Testis (tissue), 3 donors: ENCODE results near the gene MYDGF. TPM values are rescaled to one million over a fixed set of nuclear protein-coding genes. Genes with fewer than 3 reads are reported as not detected.

ENCODE experiments used
- DNase-seq: peaks from one replicate; pipeline ENCODE4 v3.0.0-alpha.2; 2019
- H3K27ac ChIP-seq, 2 donors: fragments of 200-600 bp; sonication (generic); one replicate each; pipeline ENCODE4 v1.5.1; 2019
- H3K27me3 ChIP-seq: fragments of 200-600 bp; sonication (generic); one replicate; pipeline ENCODE4 v1.5.1; 2019
- H3K36me3 ChIP-seq: fragments of 200-600 bp; sonication (generic); one replicate; pipeline ENCODE4 v1.5.1; 2017; ENCODE audit warnings: low read depth; ENCODE audit errors: missing control alignments
- H3K4me1 ChIP-seq: fragments of 200-600 bp; sonication (generic); one replicate; pipeline ENCODE4 v1.5.1; 2019
- H3K4me3 ChIP-seq, 2 donors: fragments of 200-600 bp; sonication (generic); one replicate each; pipeline ENCODE4 v1.5.1; 2017 to 2019
- H3K9me3 ChIP-seq: fragments of 200-600 bp; sonication (generic); one replicate; pipeline ENCODE4 v1.5.1; 2017
- CTCF ChIP-seq, 3 experiments: fragments of 450-650 bp in 2 of 3; fragments of 200-600 bp in 1 of 3; sonication (generic) in 1 of 3; IDR thresholded peaks; one replicate each; pipeline ENCODE4 v1.5.1; 2016 to 2019; ENCODE audit warnings: antibody characterized with exemption in 3 of 3, mild to moderate bottlenecking in 2 of 3, moderate library complexity in 1 of 3
- POLR2A ChIP-seq: fragments of 450-650 bp; IDR thresholded peaks from one replicate; pipeline ENCODE4 v1.6.1; 2017; ENCODE audit warnings: antibody characterized with exemption, mild to moderate bottlenecking, moderate library complexity
- WGBS, 2 donors: methylation state at CpG; one replicate each; pipeline ENCODE4 v1.1.5; 2018; 5-methylcytosine and 5-hydroxymethylcytosine counted together
- intact Hi-C: fragments of 100-400 bp; cut with DNase I; formaldehyde crosslinking; loops from one replicate; pipeline ENCODE4 v1.15.1; 2023; ENCODE audit warnings: low total_unique reads
- polyA plus RNA-seq: library from polyadenylated mRNA; stranded (reverse); fragments of 350-450 nt; fragmentation: Illumina TruSeq; extraction: RNeasy Lipid Tissue Mini Kit (QIAGEN cat#74804); gene quantifications from one replicate; pipeline ENCODE4 v1.2.3, GENCODE V29; 2014; ENCODE audit warnings: low read depth, low replicate concordance; ENCODE audit not compliant: insufficient read depth
- total RNA-seq, 2 donors: library from RNA; depleted of rRNA; stranded (reverse); fragments of >200 nt; gene quantifications; one replicate each; pipeline ENCODE4 v1.2.3, GENCODE V29; 2016

Gene MYDGF
- total and polyA plus RNA-seq, 3 donors from 2014 or later, result 51.6 to 87.0 (median 61.4) TPM

- DNase-seq, result peak; percentile 60
- no peaks in the 10 kb centered on the region for H3K4me1 ChIP-seq
- WGBS, 2 donors, result 62 to 65% methylated on average over 16 to 17 of the region's 17 CpGs
- no peak overlapping the region for H3K4me3 ChIP-seq
- intact Hi-C loops, result no loop called here
- H3K27ac ChIP-seq, result no peak overlapping the region
- H3K27me3 ChIP-seq, result no peaks in the 10 kb centered on the region
- no peaks in the 10 kb centered on the region for H3K9me3 ChIP-seq
- no peaks in the 10 kb centered on the region for H3K36me3 ChIP-seq
- TF ChIP-seq CTCF (IDR thresholded peaks at IDR 0.05), result peak; percentile 11 to 43 (median 27)
- TF ChIP-seq POLR2A, result no peak
Observed at GRCh38 chr19:4676955-4677731, 7.0 kb upstream of the MYDGF start.

GRCh38 chr19:4675346-4675745 lies 5.2 kb upstream of the MYDGF start:
- Histone ChIP-seq H3K27me3 (no peaks in the 10 kb centered on the region), H3K9me3 (no peaks in the 10 kb centered on the region), H3K27ac (no peak overlapping the region), H3K36me3 (no peaks in the 10 kb centered on the region), H3K4me3 (no peak overlapping the region), H3K4me1 (no peaks in the 10 kb centered on the region)
- intact Hi-C loops, result no loop called here
- DNase-seq, result no peak
- 88 to 95% methylated on average over 16 of the region's 16 CpGs for WGBS, 2 donors
- TF ChIP-seq CTCF (IDR thresholded peaks at IDR 0.05) (no peak), POLR2A (no peak)

- intact Hi-C loops, result no loop called here
- no peaks in the 10 kb centered on the region for H3K27me3 ChIP-seq
- no peak overlapping the region for H3K27ac ChIP-seq
- no peak overlapping the region for H3K4me3 ChIP-seq
- 93 to 94% methylated on average over 4 of the region's 4 CpGs for WGBS, 2 donors
- H3K9me3 ChIP-seq, result no peaks in the 10 kb centered on the region
- no peaks in the 10 kb centered on the region for H3K36me3 ChIP-seq
- no peak for DNase-seq
- TF ChIP-seq CTCF (IDR thresholded peaks at IDR 0.05) (no peak), POLR2A (no peak)
- peaks cover 8% of the 10 kb centered on the region for H3K4me1 ChIP-seq
Observed at GRCh38 chr19:4673726-4674125, 3.6 kb upstream of the MYDGF start.

GRCh38 chr19:4673216-4673615 lies 3.1 kb upstream of the MYDGF start:
- Histone ChIP-seq H3K27me3 (no peaks in the 10 kb centered on the region), H3K4me1 (peaks cover 8% of the 10 kb centered on the region), H3K4me3 (no peak overlapping the region), H3K36me3 (no peaks in the 10 kb centered on the region), H3K27ac (no peak overlapping the region), H3K9me3 (no peaks in the 10 kb centered on the region)
- intact Hi-C loops, result no loop called here
- DNase-seq, result no peak
- TF ChIP-seq POLR2A (no peak), CTCF (IDR thresholded peaks at IDR 0.05) (no peak)
- 51 to 60% methylated on average over 4 of the region's 4 CpGs for WGBS, 2 donors
